Pancreas (tissue), 10 donors: ENCODE measurements around the gene TTC23. TPM values are rescaled to one million over a fixed set of nuclear protein-coding genes. Genes with fewer than 3 reads are reported as not detected.

ENCODE experiments used
- ATAC-seq, 4 donors: fragments of 200-7000 bp; cut with Tn5 transposase; one replicate each; pipeline versions ENCODE4 v1.8.0 to v1.9.1; 2020; ENCODE audit warnings: mild to moderate bottlenecking in 4 of 4, moderate library complexity in 4 of 4
- DNase-seq, 6 donors: peaks; one replicate each; pipeline ENCODE4 v3.0.0-alpha.2; 2020
- FAIRE-seq: peaks from 2 replicates; lab custom pipeline; 2012; peaks lifted over from hg19 to GRCh38; lab: Jason Lieb, UNC
- H3K27ac ChIP-seq, 4 donors: fragments of 200-600 bp; sonication (generic); 1 replicate in 3 of 4; 2 replicates in 1 of 4; pipeline versions ENCODE4 v1.5.0 to v1.8.0; 2020
- H3K27me3 ChIP-seq, 4 donors: fragments of 200-600 bp; one replicate each; pipeline ENCODE4 v1.8.0; 2021
- H3K36me3 ChIP-seq, 3 donors: fragments of 200-600 bp; sonication (generic) in 1 of 3; one replicate each; pipeline versions ENCODE4 v1.5.0 to v1.8.0; 2020 to 2021
- H3K4me1 ChIP-seq, 3 donors: fragments of 200-600 bp; one replicate each; pipeline ENCODE4 v1.8.0; 2021
- H3K4me3 ChIP-seq, 4 donors: fragments of 200-600 bp; sonication (generic) in 2 of 4; one replicate each; pipeline versions ENCODE4 v1.5.0 to v1.8.0; 2020 to 2021
- H3K9me3 ChIP-seq, 4 donors: fragments of 200-600 bp; one replicate each; pipeline ENCODE4 v1.8.0; 2021
- CTCF ChIP-seq, 4 donors: fragments of 200-600 bp; sonication (generic) in 3 of 4; IDR thresholded peaks; one replicate each; pipeline versions ENCODE4 v1.5.0 to v1.8.0; 2021; ENCODE audit warnings: antibody characterized with exemption in 4 of 4
- WGBS, 2 donors: extraction: QIAGEN DNeasy Blood & Tissue Kit; methylation state at CpG; one replicate each; pipeline ENCODE4 v1.1.7; 2013; 5-methylcytosine and 5-hydroxymethylcytosine counted together
- intact Hi-C, 3 donors: fragments of 100-400 bp; cut with DNase I; formaldehyde crosslinking; loops; one replicate each; pipeline versions ENCODE4 v1.11.1 to v1.14.2; 2022
- polyA plus RNA-seq, 2 donors: library from polyadenylated mRNA; stranded (reverse); fragments of 200-250 nt; gene quantifications; one replicate each; pipeline ENCODE4 v1.2.3, GENCODE V29; 2013
- total RNA-seq, 6 donors: library from RNA; stranded (reverse); fragmentation: NEBNext Ultra II Directional in 4 of 6; extraction: Animal tissue kit (Norgen Biotek cat#: 25700) in 4 of 6; gene quantifications; one replicate each; pipeline versions ENCODE4 v1.2.1 to v1.2.4, GENCODE V29; 2021 to 2023
- donor health status: healthy with polysubstance abuse.
- donor health status: DM: no; HTN: no; CAD: no; lungs with moderate emphysema.
- donor health status: DM: no; HTN: no; CAD: no.
- donor health status: control.
- donor health status: control.
- donor health status: Bipolar disorder and iron deficiency.
- donor health status: DM: yes; HTN: yes; CAD: no.
- donor health status: DM: no; HTN: no; CAD: no.
- donor health status: DM: no; HTN: no; CAD: no.
- donor health status: DM: yes; HTN: yes; CAD: no.

Gene TTC23
- total and polyA plus RNA-seq, 8 donors: 5.5 to 13.5 (median 7.8) TPM

GRCh38 chr15:99120050-99120777, 129.2 kb downstream of the TTC23 start:
- no peak overlapping the region for H3K4me3 ChIP-seq
- intact Hi-C loops: no loop called here
- 84 to 88% methylated on average over 12 of the region's 12 CpGs for WGBS, 2 donors
- no peaks in the 10 kb centered on the region for H3K27me3 ChIP-seq
- H3K9me3 ChIP-seq: no peaks in the 10 kb centered on the region
- DNase-seq: peak in 1 of 6 donors; percentile 34
- H3K36me3 ChIP-seq: no peaks in the 10 kb centered on the region
- no peak for ATAC-seq
- H3K27ac ChIP-seq: no peak overlapping the region
- TF ChIP-seq CTCF (IDR thresholded peaks at IDR 0.05): no peak
- peaks cover 0 to 10% (median 7%) of the 10 kb centered on the region in 3 donors for H3K4me1 ChIP-seq
- FAIRE-seq: no peak

GRCh38 chr15:99118801-99119546, 130.4 kb downstream of the TTC23 start:
- Histone ChIP-seq H3K36me3 (no peaks in the 10 kb centered on the region), H3K27ac (no peak overlapping the region), H3K4me1 (peaks cover 0 to 5% (median 3%) of the 10 kb centered on the region in 3 donors), H3K9me3 (no peaks in the 10 kb centered on the region), H3K4me3 (no peak overlapping the region), H3K27me3 (no peaks in the 10 kb centered on the region)
- 89 to 95% methylated on average over 22 of the region's 22 CpGs for WGBS, 2 donors
- no peak for TF ChIP-seq CTCF (IDR thresholded peaks at IDR 0.05)
- DNase-seq (no peak), FAIRE-seq (no peak), ATAC-seq (no peak)
- intact Hi-C loops: no loop called here

GRCh38 chr15:99118258-99118632, 131.1 kb downstream of the TTC23 start:
- ATAC-seq: no peak
- intact Hi-C loops: no loop called here
- Histone ChIP-seq H3K27ac (no peak overlapping the region), H3K9me3 (no peaks in the 10 kb centered on the region), H3K36me3 (no peaks in the 10 kb centered on the region), H3K4me1 (no peaks in the 10 kb centered on the region), H3K27me3 (no peaks in the 10 kb centered on the region), H3K4me3 (no peak overlapping the region)
- TF ChIP-seq CTCF (IDR thresholded peaks at IDR 0.05): no peak
- no peak for FAIRE-seq
- 83 to 85% methylated on average over 7 of the region's 7 CpGs for whole genome bisulfite sequencing, 2 donors
- DNase-seq: no peak

- WGBS, 2 donors: 85 to 87% methylated on average over 20 of the region's 20 CpGs
- Histone ChIP-seq H3K27me3 (no peaks in the 10 kb centered on the region), H3K27ac (no peak overlapping the region), H3K4me3 (no peak overlapping the region), H3K9me3 (no peaks in the 10 kb centered on the region), H3K36me3 (no peaks in the 10 kb centered on the region), H3K4me1 (no peaks in the 10 kb centered on the region)
- FAIRE-seq: no peak
- intact Hi-C loops: no loop called here
- no peak for TF ChIP-seq CTCF (IDR thresholded peaks at IDR 0.05)
- no peak for DNase-seq
- ATAC-seq: no peak
Measured at GRCh38 chr15:99117563-99118257, 131.7 kb downstream of the TTC23 start.
